Thymus (tissue), 11 donors: ENCODE results near the gene UBE2J1. TPM values are rescaled to one million over a fixed set of nuclear protein-coding genes. Genes with fewer than 3 reads are reported as not detected.
A peak's percentile ranks its signal among the peaks of the same experiment; 100 is the strongest.

ENCODE experiments used
- DNase-seq, 9 donors: peaks; one replicate each; pipeline ENCODE4 v3.0.0-alpha.2; 2013; ENCODE audit warnings: low spot score in 9 of 9, low read depth in 6 of 9, missing footprints in 1 of 9
- H3K27ac ChIP-seq, 2 donors: one replicate each; pipeline ENCODE4 v1.5.1; 2013; ENCODE audit warnings: control low read depth in 1 of 2, low read depth in 1 of 2, low read length in 1 of 2, mild to moderate bottlenecking in 1 of 2, moderate library complexity in 1 of 2
- H3K27me3 ChIP-seq, 2 donors: one replicate each; pipeline ENCODE4 v1.5.1; 2013; ENCODE audit warnings: low read length in 1 of 2; ENCODE audit not compliant: control insufficient read depth in 2 of 2, insufficient read depth in 1 of 2
- H3K36me3 ChIP-seq, 2 donors: one replicate each; pipeline ENCODE4 v1.5.1; 2013; ENCODE audit warnings: low read length in 1 of 2, mild to moderate bottlenecking in 1 of 2, moderate library complexity in 1 of 2; ENCODE audit not compliant: control insufficient read depth in 2 of 2, insufficient read depth in 2 of 2
- H3K4me1 ChIP-seq, 2 donors: one replicate each; pipeline ENCODE4 v1.5.1; 2013; ENCODE audit warnings: low read length in 2 of 2; ENCODE audit not compliant: control insufficient read depth in 2 of 2, insufficient read depth in 2 of 2
- H3K4me3 ChIP-seq, 2 donors: one replicate each; pipeline ENCODE4 v1.5.1; 2013; ENCODE audit warnings: low read length in 2 of 2, control low read depth in 1 of 2, mild to moderate bottlenecking in 1 of 2
- H3K9me3 ChIP-seq, 2 donors: one replicate each; pipeline ENCODE4 v1.5.1; 2013; ENCODE audit warnings: low read length in 1 of 2, mild to moderate bottlenecking in 1 of 2; ENCODE audit not compliant: control insufficient read depth in 2 of 2, insufficient read depth in 1 of 2
- WGBS: extraction: QIAGEN DNeasy Blood & Tissue Kit; methylation state at CpG from one replicate; pipeline ENCODE4 v1.1.7; 2013; 5-methylcytosine and 5-hydroxymethylcytosine counted together
- polyA plus RNA-seq: library from polyadenylated mRNA; stranded (reverse); fragments of 200-250 nt; gene quantifications from one replicate; pipeline ENCODE4 v1.2.3, GENCODE V29; 2013
- total RNA-seq: library from RNA; stranded (reverse); fragments of 120-200 nt; gene quantifications from one replicate; pipeline ENCODE4 v1.2.4, GENCODE V29; 2013
- donor health status: healthy.

UBE2J1 gene
- total and polyA plus RNA-seq, 2 donors, result 41.2 to 45.7 TPM

- 87% methylated on average over 10 of the region's 10 CpGs for WGBS
- no peaks in the 10 kb centered on the region for H3K36me3 ChIP-seq
- H3K4me3 ChIP-seq, result no peak overlapping the region
- peak in 6 of 9 donors; percentile 24 to 70 (median 42) for DNase-seq
- no peak overlapping the region for H3K27ac ChIP-seq
- no peaks in the 10 kb centered on the region for H3K27me3 ChIP-seq
- H3K4me1 ChIP-seq, result no peaks in the 10 kb centered on the region
- no peaks in the 10 kb centered on the region for H3K9me3 ChIP-seq
These were observed 70.7 kb downstream of the UBE2J1 start for GRCh38 chr6:89281779-89282246.

GRCh38 chr6:89278956-89279355 lies 73.6 kb downstream of the UBE2J1 start:
- whole genome bisulfite sequencing, result 98% methylated on average over 9 of the region's 9 CpGs
- Histone ChIP-seq H3K27me3 (no peaks in the 10 kb centered on the region), H3K9me3 (no peaks in the 10 kb centered on the region), H3K36me3 (no peaks in the 10 kb centered on the region), H3K4me1 (no peaks in the 10 kb centered on the region), H3K4me3 (no peak overlapping the region), H3K27ac (no peak overlapping the region)
- no peak for DNase-seq

Other genes with a start within 250 kb of the UBE2J1 start
- gene SRSF12, start 234.7 kb downstream of the UBE2J1 start, total RNA-seq, result 0.71 TPM
- 1.2 TPM for gene SRSF12, start 234.7 kb downstream of the UBE2J1 start, polyA plus RNA-seq
- gene PM20D2, start 206.7 kb downstream of the UBE2J1 start, total RNA-seq, result 19.2 TPM
- 17.2 TPM for gene PM20D2, start 206.7 kb downstream of the UBE2J1 start, polyA plus RNA-seq
- gene GABRR1, start 135.4 kb downstream of the UBE2J1 start, total RNA-seq, result under 0.01 TPM
- gene GABRR1, start 135.4 kb downstream of the UBE2J1 start, polyA plus RNA-seq, result 0.07 TPM
- gene GABRR2, start 37.4 kb downstream of the UBE2J1 start, total RNA-seq, result 0.42 TPM
- gene GABRR2, start 37.4 kb downstream of the UBE2J1 start, polyA plus RNA-seq, result 0.78 TPM
- 17.9 TPM for gene RRAGD, start 59.6 kb upstream of the UBE2J1 start, total RNA-seq
- 13.0 TPM for gene RRAGD, start 59.6 kb upstream of the UBE2J1 start, polyA plus RNA-seq
- gene ANKRD6, start 80.4 kb upstream of the UBE2J1 start, total RNA-seq, result 10.6 TPM
- 12.3 TPM for gene ANKRD6, start 80.4 kb upstream of the UBE2J1 start, polyA plus RNA-seq